ENCODE data around the gene ZNF540. TPM values are rescaled to one million over a fixed set of nuclear protein-coding genes. Genes with fewer than 3 reads are reported as not detected.
"Not testable (repeated sequence)": the region's sequence is repeated elsewhere in the genome, so short reads cannot be mapped to it uniquely, and the experiment has no call there.

Gene ZNF540
- total RNA-seq, 1 donor from 2014 or later, result 6.9 TPM

DNA sequence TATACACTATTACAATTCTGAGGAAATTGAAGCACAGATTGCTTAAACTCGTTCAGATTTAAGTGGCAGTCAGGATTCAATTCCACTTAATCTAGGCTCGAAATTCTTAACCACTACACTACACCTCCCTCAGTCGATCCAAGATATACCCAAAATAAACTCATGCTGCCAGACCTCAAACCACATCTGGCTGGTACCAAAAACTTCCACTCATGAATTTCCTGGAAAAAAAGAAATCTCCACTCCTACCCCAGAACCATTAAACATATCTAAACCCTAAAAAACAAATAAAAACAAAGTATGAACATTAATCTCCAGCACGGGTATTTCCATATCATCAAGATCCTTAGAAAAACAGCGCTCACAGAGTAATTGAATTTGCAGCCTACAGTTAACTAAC, 59.4 kb downstream of the ZNF540 start:
- Histone ChIP-seq H3K36me3 (peaks cover 13% of the 10 kb centered on the region), H3K4me1 (peaks cover 43% of the 10 kb centered on the region), H3K27me3 (ENCODE audit: low read depth) (no peaks in the 10 kb centered on the region), H3K9me3 (replicated peaks) (peaks cover 1% of the 10 kb centered on the region), H3K27ac (replicated peaks) (peak overlapping the region; percentile 94), H3K4me3 (peak overlapping the region; percentile 75)
- no peak for TF ChIP-seq CTCF (IDR thresholded peaks at IDR 0.05; ENCODE audit: borderline replicate concordance)
- intact Hi-C loops (cut with micrococcal nuclease), result no loop called here
- DNase-seq, result no peak

- H3K27ac ChIP-seq (replicated peaks), result peak overlapping the region; percentile 94
- intact Hi-C loops (cut with micrococcal nuclease), result no loop called here
- H3K4me3 ChIP-seq, result peak overlapping the region; percentile 75
- no peaks in the 10 kb centered on the region for H3K27me3 ChIP-seq (ENCODE audit: low read depth)
- TF ChIP-seq CTCF (IDR thresholded peaks at IDR 0.05; ENCODE audit: borderline replicate concordance), result no peak
- DNase-seq, result peak; percentile 13
- peaks cover 7% of the 10 kb centered on the region for H3K36me3 ChIP-seq
- H3K4me1 ChIP-seq, result peaks cover 43% of the 10 kb centered on the region
- H3K9me3 ChIP-seq (replicated peaks), result peaks cover 8% of the 10 kb centered on the region
Measured at GRCh38 chr19:37654629-37655300, 60.1 kb downstream of the ZNF540 start.

GRCh38 chr19:37655301-37655688, 60.6 kb downstream of the ZNF540 start, which contains the start of gene ZFP30:
Gene ZFP30, minus strand, starts transcription at chr19:37655465. Its CDS starts 7,643 bp downstream, at chr19:37647822.
- H3K36me3 ChIP-seq, result peaks cover 4% of the 10 kb centered on the region
- H3K4me3 ChIP-seq, result peak within 1 kb of the TSS; percentile 75
- H3K4me1 ChIP-seq, result peaks cover 43% of the 10 kb centered on the region
- TF ChIP-seq CTCF (IDR thresholded peaks at IDR 0.05; ENCODE audit: borderline replicate concordance), result no peak
- peak within 1 kb of the TSS; percentile 94 for H3K27ac ChIP-seq (replicated peaks)
- peak; percentile 93 for DNase-seq
- H3K27me3 ChIP-seq (ENCODE audit: low read depth), result no peaks in the 10 kb centered on the region
- intact Hi-C loops (cut with micrococcal nuclease), result no loop called here
- peaks cover 11% of the 10 kb centered on the region for H3K9me3 ChIP-seq (replicated peaks)

DNA sequence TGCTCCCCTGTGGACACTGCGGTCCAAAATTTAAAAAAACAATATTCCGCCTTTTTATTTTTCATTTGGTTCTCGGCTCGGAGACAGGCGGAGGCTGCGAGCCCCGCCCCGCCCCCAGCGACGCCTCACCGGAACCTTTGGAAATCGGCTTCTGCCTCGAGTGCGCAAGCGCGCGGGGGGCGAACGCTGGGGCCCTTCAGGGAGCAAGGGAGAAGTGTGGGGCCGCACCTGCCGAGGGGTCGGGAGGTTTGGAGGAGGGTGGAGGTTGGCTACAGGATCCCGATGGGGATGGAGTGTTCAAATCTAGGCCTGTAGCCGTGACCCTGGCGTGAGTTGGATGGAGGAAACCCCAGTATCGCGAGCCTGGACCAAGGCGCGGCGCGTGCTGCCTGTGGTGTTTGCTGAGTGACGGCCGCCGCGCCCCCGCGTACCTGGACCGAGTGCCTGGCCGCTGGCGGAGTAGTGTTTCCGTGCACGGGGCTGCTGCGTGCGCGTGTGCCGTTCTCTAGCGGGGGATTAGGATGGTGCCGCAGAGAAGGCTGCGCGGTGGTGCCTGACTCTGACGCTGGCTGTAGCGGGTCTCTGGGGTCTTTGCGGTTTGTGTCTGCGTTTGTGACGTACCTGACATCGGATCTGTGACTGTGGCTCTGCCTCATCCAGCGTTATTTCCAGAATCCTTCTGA, 61.2 kb downstream of the ZNF540 start:
- Histone ChIP-seq H3K27ac (replicated peaks) (peak overlapping the region; percentile 94), H3K4me1 (peaks cover 43% of the 10 kb centered on the region), H3K9me3 (replicated peaks) (peaks cover 16% of the 10 kb centered on the region), H3K4me3 (peak overlapping the region; percentile 75), H3K36me3 (peaks cover 4% of the 10 kb centered on the region), H3K27me3 (ENCODE audit: low read depth) (no peaks in the 10 kb centered on the region)
- no peak for TF ChIP-seq CTCF (IDR thresholded peaks at IDR 0.05; ENCODE audit: borderline replicate concordance)
- intact Hi-C loops (cut with micrococcal nuclease), result no loop called here
- DNase-seq, result peak; percentile 88

DNA sequence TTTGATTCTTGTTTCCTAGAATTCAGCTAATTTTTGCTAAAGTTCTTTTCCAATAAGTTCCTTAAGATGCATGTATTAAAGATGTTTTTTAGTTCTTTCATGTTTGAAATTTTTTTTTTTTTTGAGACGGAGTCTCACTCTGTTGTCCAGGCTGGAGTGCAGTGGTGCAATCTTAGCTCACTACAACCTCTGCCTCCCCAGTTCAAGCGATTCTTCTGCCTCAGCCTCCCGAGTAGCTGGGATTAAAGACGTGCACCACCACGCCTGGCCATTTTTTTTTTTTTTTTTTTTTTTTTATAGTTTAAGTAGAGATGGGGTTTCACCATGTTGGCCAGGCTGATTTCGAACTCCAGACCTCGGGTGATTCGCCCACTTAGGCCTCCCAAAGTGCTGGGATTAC, 62.5 kb downstream of the ZNF540 start:
- DNase-seq; H3K4me3 ChIP-seq; intact Hi-C loops (cut with micrococcal nuclease); H3K27me3 ChIP-seq (ENCODE audit: low read depth); H3K27ac ChIP-seq (replicated peaks): not testable (repeated sequence)
- Histone ChIP-seq H3K9me3 (replicated peaks) (peaks cover 30% of the 10 kb centered on the region), H3K36me3 (peaks cover 10% of the 10 kb centered on the region), H3K4me1 (peaks cover 43% of the 10 kb centered on the region)

Other genes with a start within 250 kb of the ZNF540 start
- gene ZNF527, start 223.8 kb upstream of the ZNF540 start, total RNA-seq, result 6.2 TPM
- gene ZNF569, start 127.4 kb upstream of the ZNF540 start, total RNA-seq, result 6.5 TPM
- 7.9 TPM for gene ZNF570, start 125.5 kb upstream of the ZNF540 start, total RNA-seq
- gene ZNF793, start 87.9 kb upstream of the ZNF540 start, total RNA-seq, result 7.1 TPM
- 3.8 TPM for gene ZNF571, start 84 bp upstream of the ZNF540 start, total RNA-seq
- 7.7 TPM for gene ZFP30, start 60.6 kb downstream of the ZNF540 start, total RNA-seq
- gene ZNF607, start 124.9 kb downstream of the ZNF540 start, total RNA-seq, result 6.6 TPM
- 9.8 TPM for gene ZNF573, start 184.7 kb downstream of the ZNF540 start, total RNA-seq

Measured in left ventricle myocardium inferior (tissue), 1 donor.